Endodermal cell (in vitro differentiated cells): ENCODE results near the gene RNF5. TPM values are rescaled to one million over a fixed set of nuclear protein-coding genes. Genes with fewer than 3 reads are reported as not detected.
A peak's percentile ranks its signal among the peaks of the same experiment; 100 is the strongest.
"Not testable (repeated sequence)": the region's sequence is repeated elsewhere in the genome, so short reads cannot be mapped to it uniquely, and the experiment has no call there.

Experiments used
- DNase-seq: peaks from one replicate; pipeline ENCODE4 v3.0.0-alpha.2; 2017
- H3K27ac ChIP-seq: 2 replicates; pipeline ENCODE4 v1.5.1; 2013; ENCODE audit warnings: mild to moderate bottlenecking, low read depth, low read length, moderate library complexity
- H3K27me3 ChIP-seq: 2 replicates; pipeline ENCODE4 v1.6.1; 2013; ENCODE audit warnings: mild to moderate bottlenecking, low read length, moderate library complexity; ENCODE audit not compliant: insufficient read depth, control insufficient read depth, poor library complexity, severe bottlenecking
- H3K36me3 ChIP-seq: 2 replicates; pipeline ENCODE4 v1.7.0; 2013; ENCODE audit warnings: mild to moderate bottlenecking, low read length, moderate library complexity; ENCODE audit not compliant: control insufficient read depth, insufficient read depth
- H3K4me1 ChIP-seq: one replicate; pipeline ENCODE4 v1.7.0; 2013; ENCODE audit warnings: low read length; ENCODE audit not compliant: control insufficient read depth, insufficient read depth
- H3K4me3 ChIP-seq: 2 replicates; pipeline ENCODE4 v1.5.1; 2013; ENCODE audit warnings: mild to moderate bottlenecking, low read length, moderate library complexity
- H3K9ac ChIP-seq: 2 replicates; pipeline ENCODE4 v1.6.1; 2013; ENCODE audit warnings: mild to moderate bottlenecking, low read length, moderate library complexity; ENCODE audit not compliant: poor library complexity, severe bottlenecking; ENCODE audit errors: extremely low read depth
- H3K9me3 ChIP-seq: 2 replicates; pipeline ENCODE4 v1.6.1; 2013; ENCODE audit warnings: mild to moderate bottlenecking, low read length, moderate library complexity; ENCODE audit not compliant: control insufficient read depth
- H3K27ac Mint-ChIP-seq: 2 replicates; pipeline ENCODE4 v1.8.0; 2020; ENCODE audit warnings: mixed read lengths
- H3K27me3 Mint-ChIP-seq: 2 replicates; pipeline ENCODE4 v1.8.0; 2021; ENCODE audit warnings: mild to moderate bottlenecking, mixed read lengths; ENCODE audit not compliant: insufficient read depth
- H3K36me3 Mint-ChIP-seq: 2 replicates; pipeline ENCODE4 v1.8.0; 2020; ENCODE audit warnings: low read depth, mixed read lengths
- H3K4me1 Mint-ChIP-seq: 2 replicates; pipeline ENCODE4 v1.8.0; 2020; ENCODE audit warnings: mixed read lengths
- H3K4me3 Mint-ChIP-seq: 2 replicates; pipeline ENCODE4 v1.8.0; 2020; ENCODE audit warnings: mild to moderate bottlenecking, moderate library complexity, mixed read lengths
- H3K9me3 Mint-ChIP-seq: 2 replicates; pipeline ENCODE4 v1.8.0; 2020; ENCODE audit warnings: mild to moderate bottlenecking, mixed read lengths
- CTCF ChIP-seq: fragments of 200-600 bp; sonication (generic); conservative IDR thresholded peaks from 2 replicates; pipeline ENCODE4 v1.5.0; 2021; ENCODE audit warnings: antibody characterized with exemption, mild to moderate bottlenecking
- WGBS, 2 experiments: methylation state at CpG; one replicate each; pipeline versions ENCODE4 v1.1.5 to v1.1.7; 2013; ENCODE audit warnings: missing lambda C conversion rate in 2 of 2, mixed read lengths in 1 of 2; ENCODE audit not compliant: insufficient coverage in 1 of 2, insufficient read length in 1 of 2; 5-methylcytosine and 5-hydroxymethylcytosine counted together
- total RNA-seq, 2 donors: library from RNA; stranded (reverse); fragmentation: NEBNext Ultra II Directional in 1 of 2; extraction: Animal tissue kit (Norgen Biotek cat#: 25700) in 1 of 2; gene quantifications; 2 replicates in 1 of 2; 3 replicates in 1 of 2; pipeline ENCODE4 v1.2.1, GENCODE V29; 2021

RNF5 gene
- total RNA-seq, 2 donors from 2014 or later: 68.0 to 71.3 TPM

- peak; percentile 68 for DNase-seq
- no peaks in the 10 kb centered on the region for H3K9me3 Mint-ChIP-seq
- H3K27ac ChIP-seq: no peak within 1 kb of the TSS
- no peak within 1 kb of the TSS for H3K9ac ChIP-seq
- H3K27ac Mint-ChIP-seq: peak within 1 kb of the TSS; percentile 90
- 91% methylated on average over 4 of the region's 5 CpGs; no CpG with 5 or more reads in 1 of the 2 experiments for WGBS, 2 experiments
- H3K36me3 ChIP-seq: peaks cover 5% of the 10 kb centered on the region
- H3K4me3 Mint-ChIP-seq: peak within 1 kb of the TSS; percentile 86
- H3K36me3 Mint-ChIP-seq: peaks cover 12% of the 10 kb centered on the region
- H3K4me1 Mint-ChIP-seq: peaks cover 37% of the 10 kb centered on the region
- H3K9me3 ChIP-seq: no peaks in the 10 kb centered on the region
- TF ChIP-seq CTCF: no peak
- H3K4me3 ChIP-seq: no peak within 1 kb of the TSS
- no peaks in the 10 kb centered on the region for H3K27me3 ChIP-seq
- peaks cover 8% of the 10 kb centered on the region for H3K4me1 ChIP-seq
- no peaks in the 10 kb centered on the region for H3K27me3 Mint-ChIP-seq
Measured at GRCh38 chr6:32192608-32193039, 14.4 kb downstream of the RNF5 start, which contains the start of gene GPSM3. Gene GPSM3, minus strand, starts transcription at chr6:32192643. Its CDS starts 130 bp downstream, at chr6:32192513.

- H3K4me1 Mint-ChIP-seq: peaks cover 37% of the 10 kb centered on the region
- H3K4me1 ChIP-seq, H3K9me3 ChIP-seq, H3K9ac ChIP-seq, H3K36me3 ChIP-seq, H3K27ac ChIP-seq, H3K27me3 Mint-ChIP-seq, H3K27me3 ChIP-seq, H3K36me3 Mint-ChIP-seq, H3K4me3 ChIP-seq, H3K9me3 Mint-ChIP-seq, DNase-seq: not testable (repeated sequence)
- WGBS, 2 experiments: 88% methylated on average over 9 to 12 of the region's 13 CpGs
- peak overlapping the region; percentile 64 for H3K27ac Mint-ChIP-seq
- H3K4me3 Mint-ChIP-seq: peak overlapping the region; percentile 32
Measured at GRCh38 chr6:32193096-32193495, 14.9 kb downstream of the RNF5 start.

DNA sequence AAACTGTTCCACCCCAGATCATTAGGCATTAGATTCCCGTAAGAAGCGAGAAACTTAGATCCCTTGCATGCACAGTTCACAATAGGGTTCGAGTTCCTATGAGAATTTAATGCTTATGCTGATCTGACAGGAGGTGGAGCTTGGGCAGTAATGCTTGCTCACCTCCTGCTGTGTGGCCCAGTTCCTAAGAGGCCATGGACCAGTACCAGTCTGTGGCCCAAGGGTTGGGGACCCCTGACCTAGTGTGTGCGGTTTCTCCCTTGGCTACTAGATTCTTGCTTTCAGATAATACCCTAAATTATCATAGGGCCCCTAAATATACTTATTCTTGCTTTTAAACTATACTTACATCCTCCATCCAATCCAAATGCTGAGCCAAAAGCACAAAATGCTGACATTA, 16.2 kb downstream of the RNF5 start:
- Histone ChIP-seq H3K9me3 (no peaks in the 10 kb centered on the region), H3K4me1 (peaks cover 8% of the 10 kb centered on the region), H3K4me3 (peak overlapping the region; percentile 85), H3K9ac (no peak overlapping the region), H3K27me3 (no peaks in the 10 kb centered on the region), H3K36me3 (no peaks in the 10 kb centered on the region), H3K27ac (no peak overlapping the region)
- WGBS, 2 experiments: 96 to 100% methylated on average over 4 of the region's 4 CpGs
- H3K27ac Mint-ChIP-seq: no peak overlapping the region
- H3K4me1 Mint-ChIP-seq: peaks cover 25% of the 10 kb centered on the region
- H3K36me3 Mint-ChIP-seq: no peaks in the 10 kb centered on the region
- no peak overlapping the region for H3K4me3 Mint-ChIP-seq
- no peak for DNase-seq
- TF ChIP-seq CTCF: no peak
- no peaks in the 10 kb centered on the region for H3K9me3 Mint-ChIP-seq
- peaks cover 3% of the 10 kb centered on the region for H3K27me3 Mint-ChIP-seq
